ENCODE results near the gene ATG9A.

GRCh38 chr2:219270055-219270372 is 40.6 kb upstream of the ATG9A start:
- TF ChIP-seq, protein P1, sequence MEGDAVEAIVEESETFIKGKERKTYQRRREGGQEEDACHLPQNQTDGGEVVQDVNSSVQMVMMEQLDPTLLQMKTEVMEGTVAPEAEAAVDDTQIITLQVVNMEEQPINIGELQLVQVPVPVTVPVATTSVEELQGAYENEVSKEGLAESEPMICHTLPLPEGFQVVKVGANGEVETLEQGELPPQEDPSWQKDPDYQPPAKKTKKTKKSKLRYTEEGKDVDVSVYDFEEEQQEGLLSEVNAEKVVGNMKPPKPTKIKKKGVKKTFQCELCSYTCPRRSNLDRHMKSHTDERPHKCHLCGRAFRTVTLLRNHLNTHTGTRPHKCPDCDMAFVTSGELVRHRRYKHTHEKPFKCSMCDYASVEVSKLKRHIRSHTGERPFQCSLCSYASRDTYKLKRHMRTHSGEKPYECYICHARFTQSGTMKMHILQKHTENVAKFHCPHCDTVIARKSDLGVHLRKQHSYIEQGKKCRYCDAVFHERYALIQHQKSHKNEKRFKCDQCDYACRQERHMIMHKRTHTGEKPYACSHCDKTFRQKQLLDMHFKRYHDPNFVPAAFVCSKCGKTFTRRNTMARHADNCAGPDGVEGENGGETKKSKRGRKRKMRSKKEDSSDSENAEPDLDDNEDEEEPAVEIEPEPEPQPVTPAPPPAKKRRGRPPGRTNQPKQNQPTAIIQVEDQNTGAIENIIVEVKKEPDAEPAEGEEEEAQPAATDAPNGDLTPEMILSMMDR (IDR thresholded peaks at IDR 0.05): no peak
- TF ChIP-seq POLR2A (IDR thresholded peaks at IDR 0.05) (no peak), POLR2AphosphoS5 (IDR thresholded peaks at IDR 0.05; ENCODE audit: insufficient read depth in 1 of 2, low read depth in 1 of 2) (no peak)

All from vagina (tissue), 2 donors.